SK-N-SH treated with all-trans-retinoic acid at 6 μM for 48 hours (cell line): Measurements from ENCODE around the gene CPSF4.

Experiments
- ATAC-seq: fragments of 200-7000 bp; cut with Tn5 transposase; 3 replicates; pipeline ENCODE4 v1.9.1; 2020; ENCODE audit warnings: mild to moderate bottlenecking, moderate library complexity
- ARNTL ChIP-seq: fragments of 450-650 bp; formaldehyde crosslinking; IDR thresholded peaks from 2 replicates; pipeline ENCODE4 v1.5.0; 2020; ENCODE audit warnings: low read depth, mild to moderate bottlenecking, moderate library complexity, borderline replicate concordance
- BACH2 ChIP-seq: fragments of 250-450 bp; sonication (Bioruptor Pico); IDR thresholded peaks from 2 replicates; pipeline ENCODE4 v1.9.0; 2021; ENCODE audit warnings: mild to moderate bottlenecking, borderline replicate concordance
- CSDC2 ChIP-seq: fragments of 250-450 bp; sonication (Bioruptor Pico); IDR thresholded peaks from 2 replicates; pipeline ENCODE4 v1.5.0; 2020; ENCODE audit warnings: mild to moderate bottlenecking, moderate library complexity
- ESRRG ChIP-seq: fragments of 250-450 bp; sonication (Bioruptor Pico); IDR thresholded peaks from 2 replicates; pipeline ENCODE4 v1.6.1; 2021; ENCODE audit warnings: mild to moderate bottlenecking
- GLIS3 ChIP-seq: fragments of 250-450 bp; sonication (Bioruptor Pico); IDR thresholded peaks from 2 replicates; pipeline ENCODE4 v1.5.0; 2020; ENCODE audit warnings: mild to moderate bottlenecking, moderate library complexity
- ISL1 ChIP-seq: fragments of 250-450 bp; sonication (Bioruptor Pico); IDR thresholded peaks from 2 replicates; pipeline ENCODE4 v2.1.2; 2022; ENCODE audit warnings: mild to moderate bottlenecking, moderate library complexity
- OSR1 ChIP-seq: fragments of 250-450 bp; sonication (Bioruptor Pico); IDR thresholded peaks from 2 replicates; pipeline ENCODE4 v1.8.0; 2022; ENCODE audit warnings: moderate library complexity, mild to moderate bottlenecking, inconsistent platforms
- PATZ1 ChIP-seq: fragments of 250-450 bp; sonication (Bioruptor Pico); IDR thresholded peaks from 2 replicates; pipeline ENCODE4 v1.8.0; 2020; ENCODE audit warnings: mild to moderate bottlenecking, moderate library complexity, borderline replicate concordance
- POU6F1 ChIP-seq: fragments of 250-450 bp; sonication (Bioruptor Pico); IDR thresholded peaks from 2 replicates; pipeline ENCODE4 v1.8.0; 2021; ENCODE audit warnings: low read depth, mild to moderate bottlenecking, moderate library complexity, borderline replicate concordance
- PPARA ChIP-seq: fragments of 250-450 bp; sonication (Bioruptor Pico); IDR thresholded peaks from 2 replicates; pipeline ENCODE4 v1.5.0; 2020; ENCODE audit warnings: mild to moderate bottlenecking, borderline replicate concordance
- RARB ChIP-seq: fragments of 250-450 bp; sonication (Bioruptor Pico); IDR thresholded peaks from 2 replicates; pipeline ENCODE4 v1.8.0; 2021; ENCODE audit warnings: mild to moderate bottlenecking, moderate library complexity
- SNAI2 ChIP-seq: fragments of 250-450 bp; sonication (Bioruptor Pico); IDR thresholded peaks from 2 replicates; pipeline ENCODE4 v1.5.0; 2020; ENCODE audit warnings: mild to moderate bottlenecking, moderate library complexity
- TCF4 ChIP-seq: fragments of 250-450 bp; sonication (Bioruptor Pico); IDR thresholded peaks from 2 replicates; pipeline ENCODE4 v1.8.0; 2021; ENCODE audit warnings: mild to moderate bottlenecking, moderate library complexity, borderline replicate concordance
- TOX ChIP-seq: fragments of 250-450 bp; sonication (Bioruptor Pico); IDR thresholded peaks from 2 replicates; pipeline ENCODE4 v1.8.0; 2021; ENCODE audit warnings: mild to moderate bottlenecking, moderate library complexity, borderline replicate concordance
- ZC3H10 ChIP-seq: fragments of 250-450 bp; sonication (Bioruptor Pico); IDR thresholded peaks from 2 replicates; pipeline ENCODE4 v1.5.1; 2021; ENCODE audit warnings: mild to moderate bottlenecking, moderate library complexity
- ZFP3 ChIP-seq: fragments of 250-450 bp; sonication (Bioruptor Pico); IDR thresholded peaks from 2 replicates; pipeline ENCODE4 v1.5.0; 2020; ENCODE audit warnings: mild to moderate bottlenecking, moderate library complexity
- ZFP30 ChIP-seq: fragments of 450-650 bp; formaldehyde crosslinking; IDR thresholded peaks from 2 replicates; pipeline ENCODE4 v1.5.0; 2022; ENCODE audit warnings: mild to moderate bottlenecking, moderate library complexity
- ZNF565 ChIP-seq: fragments of 450-650 bp; formaldehyde crosslinking; conservative IDR thresholded peaks from 2 replicates; pipeline ENCODE4 v1.5.0; 2020; ENCODE audit warnings: low read depth, mild to moderate bottlenecking, moderate library complexity
- ZNF70 ChIP-seq: fragments of 450-650 bp; formaldehyde crosslinking; IDR thresholded peaks from 2 replicates; pipeline ENCODE4 v1.5.0; 2020; ENCODE audit warnings: mild to moderate bottlenecking, moderate library complexity
- ZNF8 ChIP-seq: fragments of 450-650 bp; formaldehyde crosslinking; IDR thresholded peaks from 2 replicates; pipeline ENCODE4 v1.5.0; 2020; ENCODE audit warnings: mild to moderate bottlenecking, moderate library complexity
- TF ChIP-seq, protein P1 (sequence below): fragments of 250-450 bp; sonication (Bioruptor Pico); IDR thresholded peaks from 2 replicates; pipeline ENCODE4 v1.5.0; 2020; ENCODE audit warnings: mild to moderate bottlenecking, moderate library complexity
- TF ChIP-seq, protein P2 (sequence below): fragments of 250-450 bp; sonication (Bioruptor Pico); IDR thresholded peaks from 2 replicates; pipeline ENCODE4 v1.5.1; 2021; ENCODE audit warnings: mild to moderate bottlenecking, moderate library complexity
- TF ChIP-seq, protein P3 (sequence below): fragments of 250-450 bp; sonication (Bioruptor Pico); IDR thresholded peaks from 2 replicates; pipeline ENCODE4 v1.5.1; 2020; ENCODE audit warnings: low read depth, mild to moderate bottlenecking, moderate library complexity

CPSF4 gene

GRCh38 chr7:99460651-99461050 is 21.9 kb downstream of the CPSF4 start:
- TF ChIP-seq BACH2 (CRISPR knock-in tag) (no peak), GLIS3 (CRISPR knock-in tag) (no peak), ZNF565 (no peak), TOX (CRISPR knock-in tag) (no peak), PPARA (CRISPR knock-in tag) (no peak), TCF4 (no peak), CSDC2 (no peak), ZNF70 (CRISPR knock-in tag) (no peak), PATZ1 (CRISPR knock-in tag) (no peak), ISL1 (no peak), ZNF8 (CRISPR knock-in tag) (no peak), POU6F1 (no peak), OSR1 (no peak), ARNTL (no peak), ZFP30 (CRISPR knock-in tag) (no peak), RARB (CRISPR knock-in tag) (no peak)
- TF ChIP-seq, protein P1, sequence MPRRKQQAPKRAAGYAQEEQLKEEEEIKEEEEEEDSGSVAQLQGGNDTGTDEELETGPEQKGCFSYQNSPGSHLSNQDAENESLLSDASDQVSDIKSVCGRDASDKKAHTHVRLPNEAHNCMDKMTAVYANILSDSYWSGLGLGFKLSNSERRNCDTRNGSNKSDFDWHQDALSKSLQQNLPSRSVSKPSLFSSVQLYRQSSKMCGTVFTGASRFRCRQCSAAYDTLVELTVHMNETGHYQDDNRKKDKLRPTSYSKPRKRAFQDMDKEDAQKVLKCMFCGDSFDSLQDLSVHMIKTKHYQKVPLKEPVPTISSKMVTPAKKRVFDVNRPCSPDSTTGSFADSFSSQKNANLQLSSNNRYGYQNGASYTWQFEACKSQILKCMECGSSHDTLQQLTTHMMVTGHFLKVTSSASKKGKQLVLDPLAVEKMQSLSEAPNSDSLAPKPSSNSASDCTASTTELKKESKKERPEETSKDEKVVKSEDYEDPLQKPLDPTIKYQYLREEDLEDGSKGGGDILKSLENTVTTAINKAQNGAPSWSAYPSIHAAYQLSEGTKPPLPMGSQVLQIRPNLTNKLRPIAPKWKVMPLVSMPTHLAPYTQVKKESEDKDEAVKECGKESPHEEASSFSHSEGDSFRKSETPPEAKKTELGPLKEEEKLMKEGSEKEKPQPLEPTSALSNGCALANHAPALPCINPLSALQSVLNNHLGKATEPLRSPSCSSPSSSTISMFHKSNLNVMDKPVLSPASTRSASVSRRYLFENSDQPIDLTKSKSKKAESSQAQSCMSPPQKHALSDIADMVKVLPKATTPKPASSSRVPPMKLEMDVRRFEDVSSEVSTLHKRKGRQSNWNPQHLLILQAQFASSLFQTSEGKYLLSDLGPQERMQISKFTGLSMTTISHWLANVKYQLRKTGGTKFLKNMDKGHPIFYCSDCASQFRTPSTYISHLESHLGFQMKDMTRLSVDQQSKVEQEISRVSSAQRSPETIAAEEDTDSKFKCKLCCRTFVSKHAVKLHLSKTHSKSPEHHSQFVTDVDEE (CRISPR knock-in tag), result no peak
- TF ChIP-seq, protein P2, sequence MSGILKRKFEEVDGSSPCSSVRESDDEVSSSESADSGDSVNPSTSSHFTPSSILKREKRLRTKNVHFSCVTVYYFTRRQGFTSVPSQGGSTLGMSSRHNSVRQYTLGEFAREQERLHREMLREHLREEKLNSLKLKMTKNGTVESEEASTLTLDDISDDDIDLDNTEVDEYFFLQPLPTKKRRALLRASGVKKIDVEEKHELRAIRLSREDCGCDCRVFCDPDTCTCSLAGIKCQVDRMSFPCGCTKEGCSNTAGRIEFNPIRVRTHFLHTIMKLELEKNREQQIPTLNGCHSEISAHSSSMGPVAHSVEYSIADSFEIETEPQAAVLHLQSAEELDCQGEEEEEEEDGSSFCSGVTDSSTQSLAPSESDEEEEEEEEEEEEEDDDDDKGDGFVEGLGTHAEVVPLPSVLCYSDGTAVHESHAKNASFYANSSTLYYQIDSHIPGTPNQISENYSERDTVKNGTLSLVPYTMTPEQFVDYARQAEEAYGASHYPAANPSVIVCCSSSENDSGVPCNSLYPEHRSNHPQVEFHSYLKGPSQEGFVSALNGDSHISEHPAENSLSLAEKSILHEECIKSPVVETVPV (CRISPR knock-in tag), result no peak
- TF ChIP-seq, protein P3, sequence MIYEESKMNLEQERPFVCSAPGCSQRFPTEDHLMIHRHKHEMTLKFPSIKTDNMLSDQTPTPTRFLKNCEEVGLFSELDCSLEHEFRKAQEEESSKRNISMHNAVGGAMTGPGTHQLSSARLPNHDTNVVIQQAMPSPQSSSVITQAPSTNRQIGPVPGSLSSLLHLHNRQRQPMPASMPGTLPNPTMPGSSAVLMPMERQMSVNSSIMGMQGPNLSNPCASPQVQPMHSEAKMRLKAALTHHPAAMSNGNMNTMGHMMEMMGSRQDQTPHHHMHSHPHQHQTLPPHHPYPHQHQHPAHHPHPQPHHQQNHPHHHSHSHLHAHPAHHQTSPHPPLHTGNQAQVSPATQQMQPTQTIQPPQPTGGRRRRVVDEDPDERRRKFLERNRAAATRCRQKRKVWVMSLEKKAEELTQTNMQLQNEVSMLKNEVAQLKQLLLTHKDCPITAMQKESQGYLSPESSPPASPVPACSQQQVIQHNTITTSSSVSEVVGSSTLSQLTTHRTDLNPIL (CRISPR knock-in tag), result no peak
- TF ChIP-seq, all 23 proteins: peak for 0
- ATAC-seq, result no peak

GRCh38 chr7:99461221-99461620 is 22.5 kb downstream of the CPSF4 start:
- TF ChIP-seq ZNF8 (CRISPR knock-in tag) (no peak), PPARA (CRISPR knock-in tag) (no peak), RARB (CRISPR knock-in tag) (no peak), ISL1 (no peak), ZFP3 (CRISPR knock-in tag) (no peak), ESRRG (CRISPR knock-in tag) (no peak), SNAI2 (CRISPR knock-in tag) (no peak), ARNTL (no peak), BACH2 (CRISPR knock-in tag) (no peak), PATZ1 (CRISPR knock-in tag) (no peak), GLIS3 (CRISPR knock-in tag) (no peak), OSR1 (no peak), ZC3H10 (CRISPR knock-in tag) (no peak), TCF4 (no peak)
- TF ChIP-seq, protein P3 (CRISPR knock-in tag), result no peak
- TF ChIP-seq, protein P1 (CRISPR knock-in tag), result no peak
- TF ChIP-seq, protein P2 (CRISPR knock-in tag), result no peak
- no peak for ATAC-seq
